T-helper 9 cell (primary cell): Measurements from ENCODE around the gene SGCE.
"Not testable (repeated sequence)": the region's sequence is repeated elsewhere in the genome, so short reads cannot be mapped to it uniquely, and the experiment has no call there.

Experiments
- DNase-seq: peaks from one replicate; pipeline ENCODE4 v3.0.0-alpha.2; 2020
- total RNA-seq, 2 donors: gene quantifications; one replicate each; lab custom pipeline; 2026; lab: John Stamatoyannopoulos, UW

The SGCE gene, protein sequence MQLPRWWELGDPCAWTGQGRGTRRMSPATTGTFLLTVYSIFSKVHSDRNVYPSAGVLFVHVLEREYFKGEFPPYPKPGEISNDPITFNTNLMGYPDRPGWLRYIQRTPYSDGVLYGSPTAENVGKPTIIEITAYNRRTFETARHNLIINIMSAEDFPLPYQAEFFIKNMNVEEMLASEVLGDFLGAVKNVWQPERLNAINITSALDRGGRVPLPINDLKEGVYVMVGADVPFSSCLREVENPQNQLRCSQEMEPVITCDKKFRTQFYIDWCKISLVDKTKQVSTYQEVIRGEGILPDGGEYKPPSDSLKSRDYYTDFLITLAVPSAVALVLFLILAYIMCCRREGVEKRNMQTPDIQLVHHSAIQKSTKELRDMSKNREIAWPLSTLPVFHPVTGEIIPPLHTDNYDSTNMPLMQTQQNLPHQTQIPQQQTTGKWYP
- 0.48 to 0.49 reads per million in 2 donors for total RNA-seq

DNA sequence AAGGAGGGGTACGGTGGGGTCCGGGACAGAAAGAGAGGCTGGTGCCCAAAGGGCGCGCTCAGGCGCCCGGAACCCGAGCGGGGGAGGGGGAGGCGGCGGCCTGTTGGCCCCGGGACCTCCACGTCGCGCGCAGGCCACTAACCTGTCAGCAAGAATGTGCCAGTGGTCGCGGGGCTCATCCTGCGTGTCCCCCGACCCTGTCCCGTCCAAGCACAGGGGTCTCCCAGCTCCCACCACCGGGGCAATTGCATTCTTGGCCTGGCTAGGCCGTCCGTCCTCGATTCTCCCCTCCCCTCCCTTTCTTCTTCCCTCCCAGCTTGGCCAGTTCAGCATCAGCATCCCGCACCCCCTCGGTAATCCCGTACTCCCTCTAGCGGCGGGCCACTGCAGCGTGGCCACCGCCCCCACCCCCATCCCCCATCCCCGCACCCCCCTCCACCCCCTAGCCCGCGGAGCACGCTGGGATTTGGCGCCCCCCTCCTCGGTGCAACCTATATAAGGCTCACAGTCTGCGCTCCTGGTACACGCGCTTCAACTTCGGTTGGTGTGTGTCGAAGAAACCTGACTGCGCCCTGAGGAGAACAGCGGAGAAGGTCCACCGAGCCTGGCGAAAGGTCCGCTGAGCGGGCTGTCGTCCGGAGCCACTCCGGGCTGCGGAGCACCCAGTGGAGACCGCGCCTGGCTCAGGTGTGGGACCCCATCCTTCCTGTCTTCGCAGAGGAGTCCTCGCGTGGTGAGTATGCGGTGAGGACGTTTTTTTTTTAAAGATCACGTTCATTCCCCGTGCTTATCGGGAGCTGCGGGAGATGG, at the start of gene SGCE:
SGCE (minus strand) TSS at position 286 of the 810 bp plus-strand sequence; CDS start at position 251, 35 bp downstream.
- DNase-seq: peak; percentile 33

- DNase-seq: not testable (repeated sequence)
Observed at GRCh38 chr7:94705155-94706021, 49.5 kb upstream of the SGCE start.

- no peak for DNase-seq
Observed at GRCh38 chr7:94701555-94701973, 45.6 kb upstream of the SGCE start.

DNA sequence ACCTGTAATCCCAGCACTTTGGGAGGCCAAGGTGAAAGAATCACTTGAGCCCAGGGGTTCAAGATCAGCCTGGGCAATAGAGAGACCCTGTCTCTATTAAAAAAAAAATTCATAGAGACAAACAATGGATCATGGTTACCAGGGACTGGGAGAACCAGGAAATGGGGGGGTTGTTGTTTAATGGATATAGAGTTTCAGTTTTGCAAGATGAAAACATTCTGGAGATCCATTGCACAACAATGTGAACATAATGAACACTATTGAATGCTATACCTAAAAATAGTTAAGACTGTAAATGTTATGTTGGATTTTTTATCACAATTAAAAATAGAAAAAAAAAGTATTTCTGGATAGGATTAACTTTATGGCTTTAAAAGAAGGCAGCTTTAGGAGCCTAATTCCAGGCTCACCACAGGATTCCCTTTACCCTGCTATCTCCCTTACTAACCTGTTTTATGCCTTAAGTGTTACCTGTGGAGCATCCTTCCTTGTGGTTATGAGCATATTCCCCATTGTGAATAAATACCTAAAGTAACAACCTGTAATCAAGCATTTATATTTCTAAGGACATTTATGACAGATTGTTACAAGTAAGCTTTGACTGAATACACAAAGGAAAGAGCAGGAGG, 45.1 kb upstream of the SGCE start:
- no peak for DNase-seq

DNA sequence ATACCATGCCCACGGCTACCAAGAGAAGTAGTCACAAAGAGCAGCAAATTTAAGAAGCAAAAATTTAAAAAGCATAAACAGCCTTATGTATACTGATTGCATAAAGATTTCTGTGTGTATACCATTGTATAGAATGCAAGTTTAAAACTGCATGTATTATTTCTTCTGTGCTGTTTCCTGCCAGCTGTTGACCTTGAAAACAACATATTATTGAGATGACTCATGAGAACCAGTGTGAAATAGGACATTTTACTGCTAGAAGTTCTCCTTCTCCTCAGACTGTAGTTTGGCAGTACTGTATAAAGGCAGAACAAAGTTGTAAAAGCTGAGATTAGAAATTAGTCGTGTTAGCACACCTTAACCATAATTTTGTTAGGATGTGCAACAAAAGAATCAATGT, 42.3 kb upstream of the SGCE start:
- no peak for DNase-seq

- no peak for DNase-seq
Observed at GRCh38 chr7:94697035-94697974, 41.4 kb upstream of the SGCE start.

- DNase-seq: no peak
Observed at GRCh38 chr7:94687810-94688209, 31.9 kb upstream of the SGCE start.

- no peak for DNase-seq
Observed at GRCh38 chr7:94687076-94687475, 31.1 kb upstream of the SGCE start.

- DNase-seq: no peak
Observed at GRCh38 chr7:94683066-94683465, 27.1 kb upstream of the SGCE start.

GRCh38 chr7:94679358-94679757, 23.4 kb upstream of the SGCE start:
- no peak for DNase-seq

- no peak for DNase-seq
Observed at GRCh38 chr7:94676431-94676830, 20.5 kb upstream of the SGCE start.

DNA sequence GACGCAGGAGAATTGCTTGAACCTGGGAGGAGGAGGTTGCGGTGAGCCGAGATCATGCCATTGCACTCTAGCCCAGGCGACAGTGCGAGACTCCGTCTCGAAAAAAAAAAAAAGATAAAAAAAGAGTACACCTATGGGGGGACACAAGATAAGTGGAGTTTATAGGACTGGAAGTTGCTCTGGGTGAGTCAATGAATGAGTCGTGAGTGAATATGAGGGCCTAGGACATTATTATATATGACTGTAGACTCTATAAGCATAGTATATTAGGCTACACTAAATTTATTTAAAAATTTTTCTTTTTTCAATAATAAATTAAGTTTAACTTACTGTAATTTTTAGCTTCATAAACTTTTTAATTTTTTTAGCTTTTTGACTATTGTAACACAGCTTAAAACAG, 19.4 kb upstream of the SGCE start:
- no peak for DNase-seq

DNA sequence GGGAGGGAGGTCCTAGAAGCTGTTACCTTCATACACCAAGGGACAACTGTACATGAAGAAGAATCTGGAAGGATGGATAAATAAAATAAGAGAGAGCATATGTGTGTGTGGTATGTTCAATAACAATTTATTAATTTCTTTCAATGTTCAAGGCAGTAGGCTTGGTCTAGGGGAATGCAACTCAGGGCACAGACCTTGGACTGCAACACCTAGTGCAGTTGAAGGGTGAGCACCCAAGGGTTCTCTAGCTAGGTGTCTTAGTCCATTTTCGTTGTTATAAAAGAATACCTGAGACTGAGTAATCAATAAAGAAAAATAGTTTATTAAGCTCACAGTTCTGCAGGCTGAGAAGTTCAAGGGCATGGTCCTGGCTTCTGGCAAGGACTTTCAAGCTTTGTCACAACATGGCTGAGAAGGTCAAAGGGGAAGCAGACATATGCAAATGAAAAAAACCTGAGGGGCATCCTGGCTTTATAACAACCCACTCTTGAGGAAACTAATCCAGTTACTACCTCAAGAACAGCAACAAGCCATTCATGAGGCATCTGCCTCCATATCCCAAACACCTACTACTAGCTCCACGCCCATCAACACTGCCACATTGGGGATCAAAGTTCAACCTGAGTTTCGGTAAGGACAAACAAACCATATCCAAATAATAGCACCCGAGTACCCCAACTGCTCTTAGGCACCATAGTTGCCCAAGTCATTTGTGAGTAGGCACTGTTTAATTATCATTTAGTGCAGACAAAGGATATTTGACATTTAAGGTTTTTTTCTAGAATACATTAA, 15.7 kb upstream of the SGCE start:
- no peak for DNase-seq

GRCh38 chr7:94669773-94670495, 14.0 kb upstream of the SGCE start:
- no peak for DNase-seq

DNA sequence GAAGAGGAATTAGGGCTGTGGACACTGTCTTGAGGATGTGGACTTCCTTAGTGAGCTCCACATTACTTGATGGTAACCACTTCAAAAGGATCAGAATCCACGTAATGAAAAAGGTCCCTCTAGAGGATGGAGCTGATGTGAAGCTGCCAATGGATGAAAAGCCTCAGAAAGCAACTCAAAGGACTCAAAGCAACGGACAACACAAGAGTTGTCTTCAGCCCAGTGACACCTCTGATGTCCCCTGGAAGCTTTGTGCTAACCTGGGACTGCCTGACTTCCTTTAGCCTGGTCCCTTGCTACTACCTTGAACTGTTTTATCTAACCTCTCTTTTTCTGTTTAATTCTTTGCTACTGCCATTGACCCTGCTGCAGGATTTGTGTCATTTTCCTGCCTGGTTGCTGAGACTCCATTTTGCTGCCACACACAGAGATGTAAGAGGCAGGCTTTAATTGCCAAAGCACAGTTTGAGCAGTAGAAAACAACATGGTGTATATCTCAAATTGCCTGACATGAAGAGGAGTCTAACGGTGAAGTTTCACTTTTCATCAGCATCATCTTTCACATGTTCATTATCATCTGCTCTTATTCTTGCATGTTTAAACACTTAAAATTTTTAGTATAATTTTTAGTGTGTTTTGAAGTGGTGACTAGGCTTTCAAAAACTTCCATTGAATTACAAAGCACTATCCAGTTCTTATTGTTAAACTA, 11.1 kb upstream of the SGCE start:
- no peak for DNase-seq

GRCh38 chr7:94665426-94665825, 9.5 kb upstream of the SGCE start:
- no peak for DNase-seq

DNA sequence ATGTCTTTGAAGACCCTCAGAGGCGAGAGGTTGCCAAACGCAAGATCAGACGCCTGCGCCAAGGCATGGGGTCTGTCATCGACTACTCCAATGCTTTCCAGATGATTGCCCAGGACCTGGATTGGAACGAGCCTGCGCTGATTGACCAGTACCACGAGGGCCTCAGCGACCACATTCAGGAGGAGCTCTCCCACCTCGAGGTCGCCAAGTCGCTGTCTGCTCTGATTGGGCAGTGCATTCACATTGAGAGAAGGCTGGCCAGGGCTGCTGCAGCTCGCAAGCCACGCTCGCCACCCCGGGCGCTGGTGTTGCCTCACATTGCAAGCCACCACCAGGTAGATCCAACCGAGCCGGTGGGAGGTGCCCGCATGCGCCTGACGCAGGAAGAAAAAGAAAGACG, 8.1 kb upstream of the SGCE start:
- DNase-seq: no peak

- DNase-seq: no peak
Observed at GRCh38 chr7:94662548-94662947, 6.6 kb upstream of the SGCE start.

GRCh38 chr7:94660006-94660405, 4.1 kb upstream of the SGCE start:
- no peak for DNase-seq
